HCT116 (cell line): ENCODE measurements around the gene PRKRIP1. TPM values are rescaled to one million over a fixed set of nuclear protein-coding genes. Genes with fewer than 3 reads are reported as not detected.
"Not testable (repeated sequence)": the region's sequence is repeated elsewhere in the genome, so short reads cannot be mapped to it uniquely, and the experiment has no call there.

Experiments
- ATAC-seq: fragments of 200-7000 bp; cut with Tn5 transposase; 2 replicates; pipeline ENCODE4 v1.9.1; 2020; ENCODE audit warnings: mild to moderate bottlenecking, moderate library complexity
- BruUV-seq: library from RNA; stranded (reverse); fragments of 400-500 nt; replicated peaks from 2 replicates; lab custom pipeline; 2021; lab: Mats Ljungman, UMichigan
- CTCF ChIA-PET: fragments of 300-600 bp; sonication (Branson Sonifier 250); formaldehyde crosslinking; loops from one replicate; lab custom pipeline; 2021; ENCODE audit warnings: antibody characterized with exemption; lab: Charles Lee
- POLR2A ChIA-PET: fragments of 300-600, 350-600 bp; sonication (Branson Sonifier 250); formaldehyde crosslinking; loops from one replicate; lab custom pipeline; 2021; ENCODE audit warnings: antibody characterized with exemption; lab: Charles Lee
- RAD21 ChIA-PET, 2 experiments: fragments of 300-600 bp; sonication (Branson Sonifier 250); formaldehyde crosslinking; loops; one replicate each; lab custom pipeline; 2023; ENCODE audit warnings: low total read pairs in 2 of 2; ENCODE audit not compliant: uncharacterized antibody in 2 of 2, unreplicated experiment in 2 of 2, low non-redundant PET in 1 of 2; lab: Charles Lee
- DNase-seq: peaks from one replicate; pipeline ENCODE4 v3.0.0-alpha.2; 2010; ENCODE audit warnings: low read depth, low spot score
- H2AFZ ChIP-seq: fragments of 200-600 bp; shearing (Covaris generic), sonication (generic); 2 replicates; pipeline ENCODE4 v1.6.1; 2017; ENCODE audit warnings: low read depth, mixed run types, mixed read lengths, antibody characterized with exemption, low read length; ENCODE audit not compliant: poor library complexity, severe bottlenecking
- H3K27ac ChIP-seq: 2 replicates; pipeline ENCODE4 v1.5.1; 2012; ENCODE audit warnings: low read depth, low read length
- H3K27me3 ChIP-seq: fragments of 200-600 bp; sonication (generic); 2 replicates; pipeline ENCODE4 v1.6.1; 2016; ENCODE audit warnings: mixed run types, low read length, mixed read lengths; ENCODE audit not compliant: insufficient read depth
- H3K36me3 ChIP-seq, 2 experiments: fragments of 200-500 bp in 1 of 2; fragments of 200-600 bp in 1 of 2; sonication (Bioruptor generic) in 1 of 2; sonication (generic) in 1 of 2; 2 replicates each; pipeline versions ENCODE4 v1.5.1 to v1.6.1; 2014 to 2016; ENCODE audit warnings: low read length in 2 of 2, inconsistent platforms in 1 of 2, mixed read lengths in 1 of 2, mixed run types in 1 of 2; ENCODE audit not compliant: insufficient read depth in 2 of 2, control insufficient read depth in 1 of 2
- H3K4me1 ChIP-seq, 2 experiments: fragments of 200-600 bp in 1 of 2; sonication (generic) in 1 of 2; 2 replicates each; pipeline versions ENCODE4 v1.5.1 to v1.6.1; 2012 to 2017; ENCODE audit warnings: low read length in 2 of 2, inconsistent platforms in 1 of 2, mild to moderate bottlenecking in 1 of 2, mixed read lengths in 1 of 2, mixed run types in 1 of 2, moderate library complexity in 1 of 2; ENCODE audit not compliant: insufficient read depth in 2 of 2, control insufficient read depth in 1 of 2
- H3K4me2 ChIP-seq: fragments of 200-600 bp; sonication (generic); 2 replicates; pipeline ENCODE4 v1.6.1; 2017; ENCODE audit warnings: mixed run types, low read length, mixed read lengths
- H3K4me3 ChIP-seq, 2 experiments: fragments of 200-600 bp in 1 of 2; sonication (generic) in 1 of 2; replicated peaks in 1 of 2; 2 replicates each; pipeline ENCODE4 v1.5.1; 2011 to 2016; ENCODE audit warnings: low read length in 2 of 2, control low read depth in 1 of 2, low read depth in 1 of 2, mild to moderate bottlenecking in 1 of 2, mixed read lengths in 1 of 2, mixed run types in 1 of 2
- H3K79me2 ChIP-seq: fragments of 200-600 bp; sonication (generic); 2 replicates; pipeline ENCODE4 v1.6.1; 2017; ENCODE audit warnings: mild to moderate bottlenecking, mixed run types, low read length, moderate library complexity, mixed read lengths; ENCODE audit not compliant: insufficient read depth
- H3K9ac ChIP-seq: fragments of 200-600 bp; sonication (generic); 2 replicates; pipeline ENCODE4 v1.6.1; 2016; ENCODE audit warnings: low read length, mixed read lengths
- H3K9me2 ChIP-seq: fragments of 200-600 bp; sonication (generic), shearing (Covaris generic); 2 replicates; pipeline ENCODE4 v1.6.1; 2017; ENCODE audit warnings: mixed run types, mild to moderate bottlenecking, moderate library complexity; ENCODE audit not compliant: insufficient read depth
- H3K9me3 ChIP-seq, 2 experiments: fragments of 200-500 bp in 1 of 2; fragments of 200-600 bp in 1 of 2; sonication (Bioruptor generic) in 1 of 2; sonication (generic) in 1 of 2; 2 replicates each; pipeline ENCODE4 v1.6.1; 2014 to 2017; ENCODE audit warnings: low read length in 2 of 2, mixed read lengths in 2 of 2, inconsistent platforms in 1 of 2, low read depth in 1 of 2, mild to moderate bottlenecking in 1 of 2, mixed run types in 1 of 2, moderate library complexity in 1 of 2; ENCODE audit not compliant: control insufficient read depth in 1 of 2, insufficient read depth in 1 of 2
- H4K20me1 ChIP-seq: fragments of 200-600 bp; sonication (generic), shearing (Covaris generic); 2 replicates; pipeline ENCODE4 v1.6.1; 2017; ENCODE audit warnings: mixed run types, mild to moderate bottlenecking, moderate library complexity; ENCODE audit not compliant: insufficient read depth
- CTCF ChIP-seq, 3 experiments: fragments of 200-600 bp in 1 of 3; sonication (generic) in 1 of 3; IDR thresholded peaks in 2 of 3; conservative IDR thresholded peaks in 1 of 3; 2 replicates each; pipeline ENCODE4 v1.5.1; 2012 to 2017; ENCODE audit warnings: low read depth in 2 of 3, low read length in 2 of 3, antibody characterized with exemption in 1 of 3, borderline replicate concordance in 1 of 3, control low read depth in 1 of 3, mild to moderate bottlenecking in 1 of 3, mixed read lengths in 1 of 3, mixed run types in 1 of 3, moderate library complexity in 1 of 3; ENCODE audit not compliant: insufficient read depth in 1 of 3
- RAD21 ChIP-seq: IDR thresholded peaks from 2 replicates; pipeline ENCODE4 v1.6.1; 2012; ENCODE audit warnings: low read depth, mild to moderate bottlenecking
- SIN3A ChIP-seq: IDR thresholded peaks from 2 replicates; pipeline ENCODE4 v1.6.1; 2012; ENCODE audit warnings: low read depth
- intact Hi-C: fragments of 100-400 bp; cut with micrococcal nuclease; formaldehyde crosslinking; loops from 2 replicates; pipeline ENCODE4 v1.10.0; 2022
- total RNA-seq: library from RNA; stranded (reverse); gene quantifications from one replicate; pipeline ENCODE4 v1.2.1, GENCODE V29; 2021; ENCODE audit not compliant: unreplicated experiment

Gene PRKRIP1
- total RNA-seq, 1 experiment from 2014 or later: 23.0 TPM

DNA sequence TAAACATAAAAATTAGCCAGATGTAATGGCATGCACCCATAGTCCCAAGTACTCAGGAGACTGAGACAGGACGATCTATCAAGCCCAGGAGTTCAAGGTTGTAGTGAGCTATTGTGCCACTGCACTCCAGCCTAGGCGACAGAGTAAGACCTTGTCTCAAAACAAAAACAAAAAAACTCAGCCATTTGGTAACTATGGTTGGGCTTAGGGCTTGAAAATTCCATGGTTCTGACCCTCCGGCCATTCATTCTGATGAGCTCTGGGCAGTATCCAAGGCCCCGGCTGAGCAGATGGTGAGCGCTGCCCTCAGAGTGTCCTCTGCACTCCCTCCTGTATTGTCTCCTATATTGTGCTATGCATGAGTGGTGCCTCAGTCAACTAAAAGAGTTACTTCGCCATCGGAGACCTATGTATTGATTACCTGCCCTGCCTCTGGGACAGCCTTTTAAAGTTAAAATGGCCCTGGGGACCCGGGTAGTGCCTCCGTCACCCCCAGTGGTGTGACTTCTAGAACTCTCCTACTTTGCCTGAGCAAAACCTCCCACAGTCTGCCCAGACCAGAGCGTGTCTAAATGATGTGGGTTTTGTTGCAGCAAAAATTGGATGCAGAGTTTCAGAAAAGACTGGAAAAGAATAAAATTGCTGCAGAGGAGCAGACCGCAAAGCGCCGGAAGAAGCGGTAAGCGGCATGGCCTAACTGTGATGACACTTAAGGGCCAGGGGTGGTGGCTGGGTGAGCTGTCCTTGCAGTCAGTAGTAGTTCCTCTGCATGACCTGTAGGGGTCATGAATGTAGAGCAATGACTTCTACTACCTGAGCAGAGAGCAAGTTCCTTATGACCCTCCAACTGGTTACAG is 8.1 kb downstream of the PRKRIP1 start:
- Histone ChIP-seq H3K27me3 (no peaks in the 10 kb centered on the region), H3K36me3 (peaks cover 53 to 57% of the 10 kb centered on the region in 2 experiments), H4K20me1 (no peaks in the 10 kb centered on the region), H3K79me2 (peaks cover 10% of the 10 kb centered on the region; the same call in 1 of the 2 replicates), H3K9me2 (no peaks in the 10 kb centered on the region), H3K27ac (no peak overlapping the region), H3K9me3 (no peaks in the 10 kb centered on the region)
- RAD21 ChIA-PET: interaction anchor here (0.7 to 1.0 kb wide), 2 partner anchors 46 to 52 kb away, joined by 3 to 5 read pairs; no protein-coding TSS in a partner anchor
- TF ChIP-seq SIN3A (no peak), RAD21 (peak; percentile 69), CTCF (IDR thresholded peaks at IDR 0.05 in 2 of 3, conservative IDR thresholded peaks at IDR 0.05 in 1 of 3; ENCODE audit: borderline replicate concordance in 1 of 3, insufficient read depth in 1 of 3, low read depth in 2 of 3, low read length in 2 of 3) (peak; percentile 47 to 74 (median 64); a peak in 5 of 6 replicates)
- TF ChIP-seq, all 23 proteins: peak for 2
- ATAC-seq (peak; percentile 99), DNase-seq (peak; percentile 35)
- no peak overlapping the region for H3K4me2 ChIP-seq
- H3K4me3 ChIP-seq: no peak overlapping the region
- POLR2A ChIA-PET: no interaction called here
- intact Hi-C loops: loop anchor here (1.0 kb wide), 1 partner anchor 46 kb away; no protein-coding TSS in a partner anchor
- H2AFZ ChIP-seq: no peak overlapping the region
- H3K9ac ChIP-seq: no peak overlapping the region
- no peaks in the 10 kb centered on the region for H3K4me1 ChIP-seq
- no TSS peak for BruUV-seq
- CTCF ChIA-PET: interaction anchor here (0.6 to 1.1 kb wide), 4 partner anchors 8 to 52 kb away, joined by 3 to 4 read pairs (median 3); partner anchors contain the start of gene PRKRIP1

DNA sequence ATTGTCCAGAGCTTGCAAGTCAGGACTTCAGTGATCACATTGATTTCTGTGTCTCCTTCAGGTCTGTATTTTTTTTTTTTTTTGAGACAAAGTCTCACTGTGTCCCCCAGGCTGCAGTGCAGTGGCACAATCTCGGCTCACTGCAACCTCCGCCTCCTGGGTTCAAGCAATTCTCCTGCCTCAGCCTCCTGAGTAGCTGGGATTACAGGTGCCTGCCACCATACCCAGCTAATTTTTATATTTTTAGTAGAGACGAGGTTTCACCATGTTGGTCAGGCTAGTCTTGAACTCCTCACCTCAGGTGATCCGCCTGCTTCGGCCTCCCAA is 8.7 kb downstream of the PRKRIP1 start:
- H3K27ac ChIP-seq, BruUV-seq, H3K9ac ChIP-seq, H3K4me2 ChIP-seq, H4K20me1 ChIP-seq, DNase-seq, H3K9me3 ChIP-seq, H3K27me3 ChIP-seq, ATAC-seq, H2AFZ ChIP-seq, H3K9me2 ChIP-seq, H3K4me3 ChIP-seq, H3K4me1 ChIP-seq, POLR2A ChIA-PET: not testable (repeated sequence)
- ChIA-PET CTCF (interaction anchor here (0.8 to 1.1 kb wide), 3 partner anchors 9 to 51 kb away, joined by 3 to 4 read pairs (median 3); partner anchors contain the start of gene PRKRIP1), RAD21 (interaction anchor here (0.7 to 1.0 kb wide), 2 partner anchors 45 to 52 kb away, joined by 3 to 5 read pairs; no protein-coding TSS in a partner anchor)
- Histone ChIP-seq H3K36me3 (peaks cover 50 to 55% of the 10 kb centered on the region in 2 experiments), H3K79me2 (peaks cover 13% of the 10 kb centered on the region; the same call in 1 of the 2 replicates)
- intact Hi-C loops: loop anchor here (1.0 kb wide), 1 partner anchor 45 kb away; no protein-coding TSS in a partner anchor
